ENCODE results near the gene HILPDA. TPM values are rescaled to one million over a fixed set of nuclear protein-coding genes. Genes with fewer than 3 reads are reported as not detected.

The HILPDA gene, protein sequence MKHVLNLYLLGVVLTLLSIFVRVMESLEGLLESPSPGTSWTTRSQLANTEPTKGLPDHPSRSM
- total RNA-seq: 15.4 and 22.4 TPM in 2 replicates

DNA sequence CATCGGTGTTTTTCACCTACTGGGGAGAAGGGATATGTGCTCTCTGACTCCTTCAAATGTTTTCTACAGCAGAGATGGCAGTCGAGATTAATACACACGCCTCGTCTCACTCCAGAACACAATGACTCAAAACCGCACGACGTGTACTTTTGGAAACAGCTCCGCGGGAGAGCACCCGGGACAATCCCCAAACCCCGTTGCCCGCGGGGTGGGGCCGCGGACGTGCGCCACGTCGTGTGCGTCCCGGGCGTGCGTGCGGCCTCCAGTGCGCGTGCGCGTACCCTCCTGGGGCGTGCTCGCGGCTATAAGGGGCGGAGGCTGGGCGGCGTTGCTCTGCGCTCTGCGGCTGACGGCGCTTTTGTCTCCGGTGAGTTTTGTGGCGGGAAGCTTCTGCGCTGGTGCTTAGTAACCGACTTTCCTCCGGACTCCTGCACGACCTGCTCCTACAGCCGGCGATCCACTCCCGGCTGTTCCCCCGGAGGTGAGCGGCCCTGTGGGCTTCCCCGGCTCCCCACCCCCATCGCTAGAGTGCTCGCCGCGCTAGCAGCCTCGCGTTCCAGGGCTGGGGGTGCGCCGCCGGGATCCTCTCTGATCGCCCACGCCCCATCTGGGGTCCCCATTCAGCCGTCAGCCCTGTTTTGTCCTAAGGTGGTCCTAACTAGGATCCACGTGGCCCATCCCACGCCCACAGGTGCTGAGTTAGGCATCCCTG is at the start of gene HILPDA:
Gene HILPDA, plus strand, starts transcription at position 336 of the 712 bp plus-strand sequence. CDS start 1,391 bp downstream, outside the sequence.

DNA sequence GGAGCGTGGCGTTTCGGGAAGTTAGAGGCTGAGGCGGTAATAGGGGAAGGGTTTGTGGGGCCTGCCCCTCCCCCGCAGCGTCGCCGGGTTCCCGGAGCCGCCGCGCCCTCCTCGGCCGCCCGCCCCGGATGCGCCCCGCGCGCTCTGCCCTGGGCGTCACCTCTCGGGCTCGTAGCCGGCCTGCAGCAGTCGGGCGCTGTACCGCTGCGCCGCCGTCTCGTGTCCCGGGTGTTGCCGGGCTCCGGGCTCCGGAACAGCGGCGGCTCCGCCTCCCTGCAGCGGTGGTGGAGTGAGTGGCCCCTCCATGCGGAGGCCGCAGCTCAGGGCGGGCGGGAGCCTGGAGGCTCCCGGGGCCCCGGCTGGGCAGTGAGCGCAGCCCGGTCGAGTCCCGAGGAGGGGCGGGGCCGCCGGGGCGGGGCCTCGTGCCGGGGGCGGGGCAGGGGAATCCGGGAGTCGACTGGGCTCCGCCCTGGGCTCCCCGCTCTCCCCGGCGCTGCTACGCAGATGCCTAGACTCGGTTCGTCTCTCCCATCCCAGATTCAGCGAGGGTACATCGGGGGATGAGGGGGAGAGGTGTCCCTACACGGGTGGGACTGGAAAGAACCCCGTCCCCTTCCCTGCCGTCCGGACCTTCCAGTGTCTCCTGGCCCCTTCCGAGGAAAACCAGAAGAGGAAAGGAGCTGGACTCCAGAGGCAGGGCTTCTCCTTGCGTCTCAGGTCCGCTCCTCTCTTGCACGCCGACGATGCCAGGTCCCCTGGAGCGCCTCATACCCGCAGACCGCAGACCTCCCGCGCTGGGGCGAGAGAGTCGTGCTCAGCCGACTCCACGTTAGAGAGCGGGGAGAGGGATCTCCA is 45.9 kb upstream of the HILPDA start, which contains the start of gene IMPDH1:
Gene IMPDH1, minus strand, starts transcription at position 387 of the 855 bp plus-strand sequence. Its CDS starts 81 bp downstream, at position 306.

DNA sequence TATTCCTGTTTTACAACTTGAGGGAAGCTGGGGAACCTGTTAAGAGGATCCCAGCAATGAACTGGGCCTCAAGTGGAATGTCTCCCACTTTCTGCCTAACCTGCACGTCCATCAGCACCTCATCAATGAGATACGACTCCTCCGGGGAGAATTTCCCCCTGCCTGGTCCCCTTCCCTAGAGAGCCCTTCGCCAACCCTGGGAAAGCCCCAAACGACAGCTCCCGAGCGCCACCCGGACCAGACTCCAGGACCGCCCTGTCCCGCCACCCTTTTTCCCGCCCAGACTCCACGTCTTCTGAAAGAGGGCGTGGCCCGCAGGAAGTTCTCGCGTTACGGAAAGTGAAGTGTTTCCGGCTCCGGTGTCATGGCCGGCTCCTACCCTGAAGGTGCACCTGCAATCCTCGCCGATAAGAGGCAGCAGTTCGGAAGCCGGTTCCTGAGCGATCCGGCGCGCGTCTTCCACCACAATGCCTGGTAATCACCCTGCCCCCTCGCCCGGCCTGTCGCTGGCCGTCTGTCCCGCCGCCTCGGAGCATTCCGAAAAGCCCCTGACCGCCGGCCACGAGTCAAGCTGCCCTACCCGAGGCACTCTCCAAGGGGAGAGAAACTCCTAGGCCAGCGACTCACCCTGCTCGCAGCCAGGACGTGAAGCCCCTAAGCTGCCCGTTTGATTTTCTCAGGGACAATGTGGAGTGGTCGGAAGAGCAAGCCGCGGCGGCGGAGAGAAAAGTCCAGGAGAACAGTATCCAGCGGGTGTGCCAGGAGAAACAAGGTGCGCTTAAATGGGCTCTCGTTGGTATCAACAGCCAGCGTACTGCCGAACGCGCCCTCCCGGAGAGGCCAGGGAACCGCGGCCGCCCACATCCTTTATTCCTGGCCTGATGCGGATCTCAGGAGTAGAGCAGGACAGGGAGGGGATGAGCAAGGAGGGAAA is 21.0 kb downstream of the HILPDA start, which contains the start of gene METTL2B:
Gene METTL2B, plus strand, starts transcription at position 347 of the 934 bp plus-strand sequence. Its CDS starts 18 bp downstream, at position 365.

Small RNA genes lying within 50 kb of the gene (small RNA-seq; reads per million reads assigned to genes)
- gene AC010655.1 (not detected), gene AC010655.2 (not detected), gene RF00017 (not detected), gene RNU7-54P (not detected)

Other genes with a start within 250 kb of the HILPDA start
- 3.1 and 4.1 TPM in 2 replicates for gene LEP, start 214.6 kb upstream of the HILPDA start, total RNA-seq
- 22.4 and 25.3 TPM in 2 replicates for gene RBM28, start 112.0 kb upstream of the HILPDA start, total RNA-seq
- gene PRRT4, start 94.2 kb upstream of the HILPDA start, total RNA-seq: 0.16 and 0.24 TPM in 2 replicates
- gene IMPDH1, start 45.9 kb upstream of the HILPDA start, total RNA-seq: 46.6 and 54.5 TPM in 2 replicates
- gene METTL2B, start 20.9 kb downstream of the HILPDA start, total RNA-seq: 32.6 and 33.8 TPM in 2 replicates
- 2.1 and 2.4 TPM in 2 replicates for gene GARIN1A, start 216.4 kb downstream of the HILPDA start, total RNA-seq

All from hair follicle dermal papilla cell (primary cell).